SHP77 (cell line): Measurements from ENCODE around the gene ESPL1.
A peak's percentile ranks its signal among the peaks of the same experiment; 100 is the strongest.
"Not testable (repeated sequence)": the region's sequence is repeated elsewhere in the genome, so short reads cannot be mapped to it uniquely, and the experiment has no call there.

Experiments used
- DNase-seq, 2 experiments: peaks; one replicate each; lab custom pipeline; 2025; lab: John Stamatoyannopoulos, UW

Gene ESPL1

GRCh38 chr12:53259891-53260290 is 8.2 kb upstream of the ESPL1 start:
- DNase-seq = no peak

DNA sequence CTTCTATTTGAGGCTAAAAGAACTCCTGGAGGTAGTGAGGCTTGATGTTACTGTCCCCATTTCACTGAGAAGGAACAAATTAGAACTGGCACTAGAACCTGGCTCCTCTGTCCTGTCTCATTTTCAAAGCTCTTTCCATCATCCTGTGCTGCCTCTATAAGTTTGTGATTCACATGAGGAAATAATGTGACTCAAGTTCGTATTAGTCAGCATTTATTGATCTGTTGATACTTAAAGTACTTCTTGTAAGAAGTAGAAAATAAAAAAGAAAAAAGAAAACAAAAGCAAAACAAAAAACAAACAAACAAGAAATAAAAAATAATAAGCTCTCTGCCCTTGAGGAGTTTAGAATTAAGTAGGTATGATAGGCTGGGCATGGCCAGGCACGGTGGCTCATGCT is 2.3 kb upstream of the ESPL1 start:
- DNase-seq = no peak

DNA sequence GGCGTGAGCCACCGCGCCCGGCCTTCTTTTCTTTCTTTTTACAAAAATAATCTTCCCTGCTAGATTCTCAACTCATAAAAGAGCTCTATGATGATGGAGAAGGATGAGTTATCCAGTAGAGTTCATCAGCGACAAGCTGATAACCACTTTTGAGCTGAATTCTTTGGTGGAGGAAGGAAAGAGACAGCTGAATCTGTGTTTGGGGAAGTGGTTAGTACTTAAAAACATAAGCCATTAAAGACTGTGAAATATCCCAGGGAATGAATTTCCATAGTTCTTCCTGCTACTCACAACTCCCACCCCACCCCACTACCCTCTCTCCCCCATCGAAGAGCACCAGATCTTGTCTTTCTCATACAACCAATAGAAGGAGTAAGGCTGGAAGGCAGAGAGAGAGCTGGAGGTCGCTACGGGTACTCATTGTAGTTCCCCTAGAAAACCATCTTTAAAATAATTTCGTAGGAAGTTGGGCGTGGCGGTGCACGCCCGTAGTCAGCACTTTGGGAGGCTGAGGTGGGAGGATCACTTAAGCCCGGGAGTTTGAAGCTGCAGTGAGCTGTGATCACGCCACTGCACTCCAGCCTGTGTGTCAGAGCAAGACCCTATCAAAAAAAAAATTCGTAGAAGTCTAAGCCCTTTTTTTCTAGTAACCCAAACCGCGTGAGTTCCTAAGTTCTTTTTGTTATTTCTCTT is 647 bp upstream of the ESPL1 start:
- DNase-seq = no peak

- DNase-seq = no peak
Observed at GRCh38 chr12:53268630-53269562, 797 bp downstream of the ESPL1 start.

DNA sequence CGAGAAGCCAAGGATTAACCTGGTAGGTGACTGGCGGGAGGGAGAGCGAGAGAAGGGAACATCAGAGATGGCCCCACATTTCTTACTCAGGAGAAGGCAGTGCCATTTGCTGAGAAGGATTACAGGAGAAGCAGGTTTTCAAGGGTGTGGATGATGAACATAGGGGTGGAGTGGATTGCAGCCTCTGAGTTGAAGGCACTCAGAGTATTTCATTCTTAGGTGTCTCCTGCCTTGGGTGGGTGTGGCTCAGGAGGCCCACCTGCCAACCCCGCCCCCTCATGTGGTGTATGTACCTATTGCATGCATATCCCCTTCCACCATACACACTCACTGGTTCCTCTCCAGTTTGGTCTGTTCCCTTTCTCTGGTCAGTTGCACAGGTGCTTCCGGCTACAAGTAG is 6.3 kb downstream of the ESPL1 start:
- no peak for DNase-seq

- no peak for DNase-seq
Observed at GRCh38 chr12:53276511-53276910, 8.4 kb downstream of the ESPL1 start.

GRCh38 chr12:53277981-53278380 is 9.9 kb downstream of the ESPL1 start:
- no peak for DNase-seq

DNA sequence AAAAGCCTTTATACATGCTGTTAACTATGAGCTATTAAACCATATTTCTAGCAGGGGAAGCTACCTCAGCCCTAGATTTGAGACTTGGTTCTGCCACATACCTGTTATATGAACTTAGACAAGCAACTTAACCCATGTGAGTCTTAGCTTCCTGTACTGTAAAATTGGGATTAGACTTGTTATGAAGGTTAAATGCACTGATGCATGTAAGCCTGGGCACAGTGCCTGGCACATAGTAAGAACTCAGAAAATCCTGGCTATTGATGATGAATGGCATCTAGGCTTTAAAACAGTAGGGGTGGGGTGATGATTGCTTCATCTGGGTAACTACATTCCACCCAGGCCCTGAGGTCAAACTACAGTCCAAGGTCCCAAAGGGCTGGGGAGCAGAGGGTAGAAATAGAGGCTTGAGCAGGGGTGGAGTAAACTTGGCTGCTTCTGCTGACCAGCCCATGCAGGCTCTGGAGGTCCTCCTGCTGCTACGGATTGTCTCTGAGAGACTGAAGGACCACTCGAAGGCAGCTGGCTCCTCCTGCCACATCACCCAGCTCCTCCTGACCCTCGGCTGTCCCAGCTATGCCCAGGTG is 11.3 kb downstream of the ESPL1 start:
- DNase-seq = no peak

DNA sequence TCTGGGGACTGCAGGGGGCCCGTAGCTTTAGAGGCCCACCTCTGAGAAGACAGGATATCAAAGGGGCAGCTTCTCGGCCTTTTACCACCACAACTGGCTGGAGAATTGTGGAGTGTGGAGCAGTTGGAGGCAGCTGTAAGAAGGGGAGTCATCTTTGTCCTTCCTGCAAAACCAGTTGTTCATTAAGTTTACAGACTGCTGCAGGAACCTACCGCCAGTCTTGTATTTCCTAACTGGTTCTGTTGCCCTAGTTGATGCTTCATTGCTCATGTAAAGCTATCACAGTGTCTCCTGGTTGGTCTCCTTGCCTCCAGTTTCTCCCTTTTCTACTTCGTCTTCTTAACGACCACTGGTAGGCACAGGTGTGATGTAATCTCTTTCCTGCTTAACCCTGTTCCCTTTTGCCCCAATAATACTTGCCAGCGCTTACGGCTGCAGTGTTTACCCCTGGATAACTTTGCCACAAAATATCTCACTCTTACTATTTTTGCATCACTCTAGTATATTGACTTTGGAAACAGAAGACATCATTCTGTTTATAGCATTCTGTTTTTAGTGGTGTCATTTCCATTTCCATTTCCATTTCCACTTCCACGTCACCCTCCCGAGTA is 11.9 kb downstream of the ESPL1 start:
- DNase-seq = no peak

- DNase-seq = no peak
Observed at GRCh38 chr12:53286448-53286847, 18.3 kb downstream of the ESPL1 start.

GRCh38 chr12:53287741-53288216 is 19.7 kb downstream of the ESPL1 start:
- peak; percentile 34 to 38 for DNase-seq

DNA sequence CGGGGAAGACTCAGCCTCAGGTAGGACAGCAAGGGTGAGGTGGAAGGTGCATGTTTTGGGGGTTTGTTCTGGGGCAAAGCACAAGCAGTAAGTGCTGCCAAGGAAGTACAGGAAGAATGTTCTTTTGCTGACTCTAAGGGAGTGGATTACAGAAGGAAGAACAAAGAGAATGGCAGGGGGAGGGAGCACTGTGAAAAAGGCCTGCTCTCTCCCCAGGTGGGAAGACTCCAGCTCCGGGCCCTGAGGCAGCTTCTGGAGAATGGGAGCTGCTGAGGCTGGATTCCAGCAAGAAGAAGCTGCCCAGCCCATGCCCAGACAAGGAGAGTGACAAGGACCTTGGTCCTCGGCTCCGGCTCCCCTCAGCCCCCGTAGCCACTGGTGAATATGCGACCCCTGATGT is 20.2 kb downstream of the ESPL1 start:
- DNase-seq = no peak

GRCh38 chr12:53289891-53290290 is 21.8 kb downstream of the ESPL1 start:
- no peak for DNase-seq

- no peak for DNase-seq
Observed at GRCh38 chr12:53290661-53291060, 22.6 kb downstream of the ESPL1 start.

- DNase-seq = peak; percentile 8 to 22
Observed at GRCh38 chr12:53292426-53292825, 24.3 kb downstream of the ESPL1 start.

- DNase-seq = peak; percentile 77 to 79
Observed at GRCh38 chr12:53295070-53295890, 27.2 kb downstream of the ESPL1 start, which contains the start of gene PFDN5. TSS of gene PFDN5 (plus strand) at chr12:53295542. CDS start at chr12:53295568, 26 bp downstream.

DNA sequence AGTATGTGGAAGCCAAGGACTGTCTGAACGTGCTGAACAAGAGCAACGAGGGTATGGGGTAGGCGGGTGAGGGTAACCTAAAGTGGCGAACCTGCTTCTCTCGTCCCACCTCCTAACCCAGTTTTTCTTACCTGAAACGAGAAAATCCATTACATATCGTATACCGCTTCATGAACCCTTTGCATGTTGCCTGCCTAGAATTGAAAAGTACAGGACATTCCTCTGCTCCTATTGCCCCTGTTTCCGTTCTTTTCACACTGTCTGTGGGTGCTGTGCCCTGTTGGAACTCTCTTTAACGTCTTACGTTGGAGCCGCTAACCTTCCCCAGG is 27.8 kb downstream of the ESPL1 start:
- no peak for DNase-seq

DNA sequence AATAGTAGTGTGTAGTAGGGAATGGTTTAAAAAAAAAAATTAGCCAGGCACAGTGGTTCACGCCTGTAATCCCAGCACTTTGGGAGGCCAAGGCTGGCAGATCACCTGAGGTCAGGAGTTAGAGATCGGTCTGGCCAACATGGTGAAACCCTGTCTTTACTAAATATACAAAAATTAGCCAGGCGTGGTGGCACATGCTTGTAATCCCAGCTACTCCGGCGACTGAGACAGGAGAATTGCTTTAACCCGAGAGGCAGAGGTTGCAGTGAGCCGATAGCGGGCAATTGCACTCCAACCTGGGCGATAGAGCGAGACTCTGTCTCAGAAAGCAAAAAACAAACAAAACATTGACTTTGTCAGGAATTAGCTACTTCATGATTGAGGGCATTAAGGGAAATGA is 29.0 kb downstream of the ESPL1 start:
- DNase-seq = not testable (repeated sequence)

- DNase-seq = no peak
Observed at GRCh38 chr12:53298164-53298563, 30.1 kb downstream of the ESPL1 start.

DNA sequence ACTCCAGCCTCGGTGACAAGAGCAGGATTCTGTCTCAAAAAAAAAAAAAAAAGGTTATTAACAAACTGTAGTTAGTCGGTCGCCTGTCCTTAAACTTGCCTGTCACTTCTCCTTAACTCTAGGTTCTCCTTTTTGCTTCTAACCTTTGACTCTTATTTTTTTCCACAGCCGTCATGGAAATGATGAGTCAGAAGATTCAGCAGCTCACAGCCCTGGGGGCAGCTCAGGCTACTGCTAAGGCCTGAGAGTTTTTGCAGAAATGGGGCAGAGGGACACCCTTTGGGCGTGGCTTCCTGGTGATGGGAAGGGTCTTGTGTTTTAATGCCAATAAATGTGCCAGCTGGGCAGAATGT is 31.0 kb downstream of the ESPL1 start:
- no peak for DNase-seq

DNA sequence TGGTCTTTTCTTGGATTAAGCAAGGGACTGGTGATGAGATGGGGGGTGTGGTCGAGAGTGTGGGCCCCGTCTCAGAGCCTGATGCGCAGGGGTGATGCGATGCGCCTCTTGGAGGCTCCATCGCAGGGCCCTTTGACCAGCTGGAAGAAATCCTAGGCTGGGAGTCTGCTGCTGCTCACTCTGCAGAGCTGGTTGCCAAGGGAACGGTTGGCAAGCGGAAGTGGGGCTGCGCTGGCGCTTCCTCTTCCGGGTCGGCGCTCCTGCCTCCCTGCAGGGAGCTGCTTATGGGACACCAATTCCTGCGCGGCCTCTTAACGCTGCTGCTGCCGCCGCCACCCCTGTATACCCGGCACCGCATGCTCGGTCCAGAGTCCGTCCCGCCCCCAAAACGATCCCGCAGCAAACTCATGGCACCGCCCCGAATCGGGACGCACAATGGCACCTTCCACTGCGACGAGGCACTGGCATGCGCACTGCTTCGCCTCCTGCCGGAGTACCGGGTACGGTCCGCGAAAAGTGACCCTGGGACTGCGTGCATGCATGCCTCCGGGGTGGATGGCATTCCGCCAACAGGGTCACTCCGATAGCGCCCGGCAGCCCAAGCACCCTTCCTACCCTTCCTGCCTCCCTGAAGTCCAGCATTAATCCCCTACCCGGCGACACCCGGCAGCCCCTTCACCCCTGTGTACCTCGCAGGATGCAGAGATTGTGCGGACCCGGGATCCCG is 31.5 kb downstream of the ESPL1 start, which contains the start of gene MYG1:
Gene MYG1 (plus strand): TSS at position 242 of the 727 bp plus-strand sequence. CDS start 43 bp downstream, at position 285.
- peak; percentile 89 to 93 for DNase-seq
